ENCODE data around the gene FOXK1.
"Not testable (repeated sequence)": the region's sequence is repeated elsewhere in the genome, so short reads cannot be mapped to it uniquely, and the experiment has no call there.

DNA sequence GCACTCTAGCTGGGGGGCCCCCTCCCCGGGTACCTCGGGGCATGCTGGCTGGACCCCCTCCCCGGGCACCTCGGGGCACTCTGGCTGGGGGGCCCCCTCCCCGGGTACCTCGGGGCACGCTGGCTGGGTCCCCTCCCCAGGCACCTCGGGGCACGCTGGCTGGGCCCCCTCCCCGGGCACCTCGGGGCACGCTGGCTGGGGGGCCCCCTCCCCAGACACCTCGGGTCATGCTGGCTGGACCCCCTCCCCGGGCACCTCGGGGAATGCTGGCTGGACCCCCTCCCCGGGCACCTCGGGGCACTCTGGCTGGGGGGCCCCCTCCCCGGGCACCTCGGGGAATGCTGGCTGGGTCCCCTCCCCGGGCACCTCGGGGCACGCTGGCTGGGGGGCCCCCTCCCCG, 120.5 kb downstream of the FOXK1 start:
- not testable (repeated sequence) for TF ChIP-seq TAF1 (IDR thresholded peaks at IDR 0.05; ENCODE audit: borderline replicate concordance, low read depth, low read length); POLR2A (IDR thresholded peaks at IDR 0.05; ENCODE audit: low read depth, low read length)
